HFFc6 (cell line): ENCODE measurements around the gene EPHX1. TPM values are rescaled to one million over a fixed set of nuclear protein-coding genes. Genes with fewer than 3 reads are reported as not detected.

Source experiments
- DNase-seq: peaks from one replicate; pipeline ENCODE4 v3.0.0-alpha.2; 2018
- H3K27ac Mint-ChIP-seq: 2 replicates; pipeline ENCODE4 v1.8.0; 2020; ENCODE audit warnings: mild to moderate bottlenecking, mixed read lengths
- H3K27me3 Mint-ChIP-seq: 2 replicates; pipeline ENCODE4 v1.8.0; 2021; ENCODE audit warnings: mild to moderate bottlenecking, moderate library complexity, mixed read lengths; ENCODE audit not compliant: insufficient read depth
- H3K36me3 Mint-ChIP-seq: 2 replicates; pipeline ENCODE4 v1.8.0; 2021; ENCODE audit warnings: low read depth, mixed read lengths
- H3K4me1 Mint-ChIP-seq: 2 replicates; pipeline ENCODE4 v1.8.0; 2020; ENCODE audit warnings: low read depth, mixed read lengths
- H3K4me3 Mint-ChIP-seq: 2 replicates; pipeline ENCODE4 v1.8.0; 2020; ENCODE audit warnings: mild to moderate bottlenecking, moderate library complexity, mixed read lengths
- H3K9me3 Mint-ChIP-seq: 2 replicates; pipeline ENCODE4 v1.8.0; 2020; ENCODE audit warnings: mild to moderate bottlenecking, mixed read lengths
- total RNA-seq, 6 experiments: library from RNA; stranded (reverse); fragmentation: NEBNext Ultra II Directional; extraction: Animal tissue kit (Norgen Biotek cat#: 25700); gene quantifications; 2 replicates in 1 of 6; 3 replicates in 5 of 6; pipeline ENCODE4 v1.2.3, GENCODE V29; 2021
- TF ChIP-seq, protein P1 (sequence below): fragments of 200-600 bp; sonication (generic); IDR thresholded peaks from 2 replicates; pipeline ENCODE4 v1.5.0; 2021; ENCODE audit warnings: antibody characterized with exemption, mild to moderate bottlenecking

Gene EPHX1
- total RNA-seq, 6 experiments from 2014 or later: 30.3 to 38.7 (median 34.9) TPM

DNA sequence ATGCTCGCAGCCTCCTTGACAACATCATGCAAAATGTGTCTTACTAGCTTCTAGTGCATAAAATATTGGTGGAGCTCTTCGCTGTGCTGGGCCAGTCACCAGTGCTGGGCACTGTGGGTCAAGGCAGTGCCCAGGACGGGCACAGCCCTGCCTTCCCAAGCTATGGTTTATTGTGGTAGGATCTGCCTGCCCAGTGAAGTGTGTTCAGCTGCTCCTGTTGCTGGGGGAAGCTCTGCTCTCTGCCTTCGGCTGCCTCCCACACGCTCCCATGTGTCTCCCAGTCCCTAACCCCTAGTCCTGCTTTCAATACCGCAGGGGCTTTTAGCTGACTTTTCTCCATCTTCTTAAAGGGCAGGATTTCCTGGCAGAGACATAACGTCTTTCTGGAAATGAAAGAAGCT is 15.7 kb downstream of the EPHX1 start:
- Mint-ChIP-seq H3K9me3 (no peaks in the 10 kb centered on the region), H3K27ac (no peak overlapping the region), H3K4me1 (no peaks in the 10 kb centered on the region), H3K4me3 (no peak overlapping the region), H3K36me3 (no peaks in the 10 kb centered on the region), H3K27me3 (peaks cover 2% of the 10 kb centered on the region)
- no peak for DNase-seq
- TF ChIP-seq, protein P1, sequence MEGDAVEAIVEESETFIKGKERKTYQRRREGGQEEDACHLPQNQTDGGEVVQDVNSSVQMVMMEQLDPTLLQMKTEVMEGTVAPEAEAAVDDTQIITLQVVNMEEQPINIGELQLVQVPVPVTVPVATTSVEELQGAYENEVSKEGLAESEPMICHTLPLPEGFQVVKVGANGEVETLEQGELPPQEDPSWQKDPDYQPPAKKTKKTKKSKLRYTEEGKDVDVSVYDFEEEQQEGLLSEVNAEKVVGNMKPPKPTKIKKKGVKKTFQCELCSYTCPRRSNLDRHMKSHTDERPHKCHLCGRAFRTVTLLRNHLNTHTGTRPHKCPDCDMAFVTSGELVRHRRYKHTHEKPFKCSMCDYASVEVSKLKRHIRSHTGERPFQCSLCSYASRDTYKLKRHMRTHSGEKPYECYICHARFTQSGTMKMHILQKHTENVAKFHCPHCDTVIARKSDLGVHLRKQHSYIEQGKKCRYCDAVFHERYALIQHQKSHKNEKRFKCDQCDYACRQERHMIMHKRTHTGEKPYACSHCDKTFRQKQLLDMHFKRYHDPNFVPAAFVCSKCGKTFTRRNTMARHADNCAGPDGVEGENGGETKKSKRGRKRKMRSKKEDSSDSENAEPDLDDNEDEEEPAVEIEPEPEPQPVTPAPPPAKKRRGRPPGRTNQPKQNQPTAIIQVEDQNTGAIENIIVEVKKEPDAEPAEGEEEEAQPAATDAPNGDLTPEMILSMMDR: no peak

DNA sequence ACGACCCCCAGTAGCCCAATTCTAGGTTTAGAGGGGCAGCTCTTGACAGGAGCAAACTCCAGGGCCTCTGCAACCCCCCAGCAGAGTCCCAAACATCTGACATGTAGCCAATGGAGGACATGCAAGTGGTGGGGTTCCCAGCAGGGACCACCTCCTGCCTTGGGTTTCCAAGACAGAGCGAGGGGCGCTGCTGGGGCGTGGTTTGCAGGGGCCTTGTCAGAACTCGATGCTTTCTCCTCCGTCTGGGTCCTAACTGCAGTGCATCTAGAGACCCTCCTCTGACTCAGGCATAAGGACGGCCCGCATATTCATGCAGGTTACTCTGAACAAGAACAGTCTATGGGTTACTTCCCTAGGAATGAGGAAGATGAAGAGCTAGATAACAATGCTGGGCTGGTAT is 17.2 kb downstream of the EPHX1 start:
- no peak overlapping the region for H3K4me3 Mint-ChIP-seq
- no peaks in the 10 kb centered on the region for H3K9me3 Mint-ChIP-seq
- no peaks in the 10 kb centered on the region for H3K4me1 Mint-ChIP-seq
- TF ChIP-seq, protein P1: no peak
- H3K36me3 Mint-ChIP-seq: no peaks in the 10 kb centered on the region
- no peak overlapping the region for H3K27ac Mint-ChIP-seq
- no peak for DNase-seq
- H3K27me3 Mint-ChIP-seq: peaks cover 2% of the 10 kb centered on the region

DNA sequence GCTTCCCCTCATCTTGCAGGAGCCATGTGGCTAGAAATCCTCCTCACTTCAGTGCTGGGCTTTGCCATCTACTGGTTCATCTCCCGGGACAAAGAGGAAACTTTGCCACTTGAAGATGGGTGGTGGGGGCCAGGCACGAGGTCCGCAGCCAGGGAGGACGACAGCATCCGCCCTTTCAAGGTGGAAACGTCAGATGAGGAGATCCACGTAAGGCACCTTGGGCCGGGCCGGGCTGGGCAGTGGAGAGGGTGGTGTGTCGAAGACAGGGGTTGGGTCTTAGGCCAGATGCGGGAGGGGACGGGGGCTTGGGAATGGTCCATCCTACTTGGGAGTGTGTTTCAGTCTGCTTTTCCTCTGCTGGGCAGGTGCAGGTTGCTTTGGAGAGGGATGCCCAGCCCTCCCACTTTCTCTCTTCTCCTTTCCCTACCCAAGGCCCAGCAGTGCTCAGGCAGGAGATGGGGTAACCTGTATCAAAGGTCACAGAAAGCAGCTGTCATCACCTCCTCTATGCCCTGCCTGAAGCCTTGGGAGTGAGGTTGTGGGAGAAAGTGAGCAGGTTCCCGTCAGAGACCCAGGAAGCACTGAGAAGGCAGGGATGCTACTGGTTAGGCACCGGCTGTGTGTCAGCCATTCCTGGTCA is 18.9 kb downstream of the EPHX1 start:
- Mint-ChIP-seq H3K27me3 (peaks cover 2% of the 10 kb centered on the region), H3K4me3 (no peak overlapping the region), H3K36me3 (0 out of 2 replicates have a peak, but pooled peaks cover 4% of the 10 kb centered on the region), H3K9me3 (no peaks in the 10 kb centered on the region), H3K4me1 (no peaks in the 10 kb centered on the region), H3K27ac (no peak overlapping the region)
- DNase-seq: no peak
- TF ChIP-seq, protein P1: no peak

DNA sequence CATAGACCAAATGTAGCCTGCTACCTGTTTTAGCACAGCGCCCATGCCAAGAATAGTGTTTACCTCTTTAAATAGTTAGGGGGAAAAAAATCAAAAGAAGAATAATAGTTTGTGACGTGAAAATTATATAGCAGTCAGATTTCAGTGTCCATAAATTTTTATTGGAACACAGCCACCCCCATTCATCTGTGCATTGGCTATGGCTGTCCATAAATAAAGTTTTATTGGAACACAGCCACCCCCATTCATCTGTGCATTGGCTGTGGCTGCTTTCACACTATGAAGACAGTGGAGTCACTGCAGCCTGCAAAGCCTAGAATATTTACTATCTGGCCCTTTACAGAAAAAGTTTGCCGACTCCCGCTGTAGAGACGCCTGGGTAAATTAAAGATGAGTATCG is 20.9 kb downstream of the EPHX1 start:
- Mint-ChIP-seq H3K4me1 (no peaks in the 10 kb centered on the region), H3K4me3 (no peak overlapping the region), H3K36me3 (peaks cover 4% of the 10 kb centered on the region; the same call in 1 of the 2 replicates), H3K27ac (no peak overlapping the region), H3K9me3 (no peaks in the 10 kb centered on the region), H3K27me3 (no peaks in the 10 kb centered on the region; the same call in 1 of the 2 replicates)
- DNase-seq: no peak
- TF ChIP-seq, protein P1: no peak

DNA sequence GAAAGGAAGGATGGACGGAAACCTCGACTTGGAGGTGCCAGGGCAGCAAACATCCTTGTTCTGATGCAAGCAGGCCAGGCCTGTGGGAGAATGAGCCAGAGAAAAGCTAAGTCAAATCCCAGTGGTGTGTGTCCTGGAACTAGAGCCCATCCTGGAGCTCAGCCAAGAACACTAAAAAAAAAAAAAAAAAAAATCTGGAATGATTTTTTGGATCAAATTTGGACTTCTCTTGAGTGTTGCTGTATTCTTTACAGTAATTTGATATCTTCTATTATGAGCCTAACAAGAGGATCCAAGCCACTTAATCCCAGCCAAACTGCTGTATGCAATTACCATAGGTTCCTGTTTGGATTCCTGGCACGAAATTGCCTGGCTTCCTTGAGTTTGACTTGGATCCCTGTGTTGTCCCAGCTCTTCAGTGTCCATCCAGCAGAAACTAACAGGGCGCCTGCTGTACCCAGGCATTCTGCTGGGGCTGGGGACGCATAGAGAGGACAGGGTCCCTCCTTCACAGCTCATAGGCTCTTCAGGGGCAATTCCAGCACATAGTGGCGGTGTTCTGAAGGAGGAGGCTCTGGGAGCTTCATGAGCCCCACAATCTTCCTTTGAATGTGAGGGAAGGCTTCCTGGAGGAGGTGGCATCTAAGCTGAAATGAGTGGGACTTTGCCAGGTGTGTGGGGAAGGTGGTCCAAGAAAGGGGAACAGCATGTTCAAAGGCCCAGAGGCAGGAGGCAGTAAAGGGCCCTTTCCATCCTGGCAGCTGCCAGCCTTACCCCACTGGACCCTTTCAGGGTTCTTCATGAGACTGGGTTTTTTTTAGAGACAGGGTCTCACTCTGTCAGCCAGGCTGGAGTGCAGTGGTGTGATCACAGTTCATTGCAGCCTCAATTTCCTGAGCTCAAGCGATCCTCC is 24.7 kb downstream of the EPHX1 start:
- no peaks in the 10 kb centered on the region for H3K4me1 Mint-ChIP-seq
- DNase-seq: no peak

More for the DNA sequence above, 24.7 kb downstream of the EPHX1 start:
- Mint-ChIP-seq H3K4me3 (no peak overlapping the region), H3K36me3 (peaks cover 4% of the 10 kb centered on the region; the same call in 1 of the 2 replicates), H3K9me3 (no peaks in the 10 kb centered on the region), H3K27ac (no peak overlapping the region), H3K27me3 (peaks cover 1% of the 10 kb centered on the region; the same call in 1 of the 2 replicates)
- TF ChIP-seq, protein P1: no peak
